RWPE2 (cell line): ENCODE results near the gene CTXND1.
A peak's percentile ranks its signal among the peaks of the same experiment; 100 is the strongest.

Experiments used
- ATAC-seq: fragments of 200-7000 bp; cut with Tn5 transposase; 3 replicates; pipeline ENCODE4 v1.9.1; 2021; ENCODE audit warnings: low read depth
- DNase-seq: peaks from one replicate; pipeline ENCODE4 v3.0.0-alpha.2; 2020; ENCODE audit warnings: low spot score
- H3K27ac ChIP-seq: fragments of 450-650 bp; 2 replicates; pipeline ENCODE4 v1.5.1; 2017; ENCODE audit warnings: mild to moderate bottlenecking; ENCODE audit not compliant: poor library complexity, severe bottlenecking
- H3K27me3 ChIP-seq: fragments of 250-450 bp; sonication (Bioruptor Pico); 2 replicates; pipeline ENCODE4 v1.5.1; 2021; ENCODE audit warnings: mild to moderate bottlenecking, moderate library complexity; ENCODE audit not compliant: insufficient read depth, poor library complexity, severe bottlenecking
- H3K36me3 ChIP-seq: fragments of 250-450 bp; sonication (Bioruptor Pico); 2 replicates; pipeline ENCODE4 v1.5.1; 2020; ENCODE audit warnings: low read depth, mild to moderate bottlenecking, moderate library complexity
- H3K4me1 ChIP-seq: fragments of 250-450 bp; sonication (Bioruptor Pico); 2 replicates; pipeline ENCODE4 v1.5.1; 2021; ENCODE audit warnings: mild to moderate bottlenecking, moderate library complexity; ENCODE audit not compliant: insufficient read depth, poor library complexity, severe bottlenecking
- H3K4me3 ChIP-seq: fragments of 250-450 bp; sonication (Bioruptor Pico); 2 replicates; pipeline ENCODE4 v1.5.1; 2021; ENCODE audit warnings: mild to moderate bottlenecking, moderate library complexity; ENCODE audit not compliant: severe bottlenecking
- H3K9me3 ChIP-seq: fragments of 250-450 bp; sonication (Bioruptor Pico); 2 replicates; pipeline ENCODE4 v1.5.1; 2021; ENCODE audit warnings: mild to moderate bottlenecking, moderate library complexity; ENCODE audit not compliant: severe bottlenecking
- CTCF ChIP-seq: fragments of 450-650 bp; IDR thresholded peaks from one replicate; pipeline ENCODE4 v1.5.1; 2017; ENCODE audit warnings: mild to moderate bottlenecking, moderate library complexity; ENCODE audit not compliant: poor library complexity, severe bottlenecking

CTXND1 gene

DNA sequence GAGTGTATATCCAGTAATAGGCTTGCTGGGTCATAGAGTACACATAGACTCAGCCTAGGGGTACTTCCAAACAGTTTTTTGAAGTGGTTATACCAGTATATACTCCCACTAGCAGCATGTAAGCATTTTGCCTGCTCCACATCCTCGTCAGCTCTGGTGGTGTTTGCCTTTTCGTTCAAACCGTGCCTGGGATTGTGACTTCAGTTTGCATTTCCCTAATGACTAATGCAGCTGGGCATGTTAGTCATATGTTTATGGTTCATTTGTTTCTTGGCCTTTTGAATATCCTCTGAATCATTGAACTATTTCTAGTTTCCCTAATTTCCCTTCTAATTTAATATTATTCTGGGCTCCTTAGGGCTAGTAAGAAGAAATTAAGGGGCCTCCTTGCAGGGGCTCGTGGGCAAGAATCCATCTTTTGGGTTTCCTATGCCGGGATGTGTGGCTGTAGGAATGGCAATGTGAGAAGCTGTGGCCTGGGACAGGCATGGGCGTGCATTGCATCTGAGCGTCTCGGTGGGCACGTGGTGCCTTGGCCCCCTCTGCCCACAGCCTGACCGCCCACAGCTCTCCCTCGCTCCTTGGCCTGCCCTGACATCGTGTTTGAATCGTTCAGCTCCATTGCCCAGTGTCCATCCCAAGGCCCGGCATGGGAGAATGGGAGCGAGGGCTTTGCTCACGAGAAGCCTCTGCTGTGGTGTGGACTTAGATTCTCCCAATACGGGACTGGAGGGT is 72.8 kb downstream of the CTXND1 start:
- Histone ChIP-seq H3K36me3 (peaks cover 18% of the 10 kb centered on the region; the same call in 1 of the 2 replicates), H3K27ac (peak overlapping the region; percentile 23), H3K9me3 (no peaks in the 10 kb centered on the region), H3K4me1 (peaks cover 13% of the 10 kb centered on the region), H3K27me3 (no peaks in the 10 kb centered on the region), H3K4me3 (no peak overlapping the region)
- no peak for TF ChIP-seq CTCF
- DNase-seq, result no peak
- ATAC-seq, result peak; percentile 89

DNA sequence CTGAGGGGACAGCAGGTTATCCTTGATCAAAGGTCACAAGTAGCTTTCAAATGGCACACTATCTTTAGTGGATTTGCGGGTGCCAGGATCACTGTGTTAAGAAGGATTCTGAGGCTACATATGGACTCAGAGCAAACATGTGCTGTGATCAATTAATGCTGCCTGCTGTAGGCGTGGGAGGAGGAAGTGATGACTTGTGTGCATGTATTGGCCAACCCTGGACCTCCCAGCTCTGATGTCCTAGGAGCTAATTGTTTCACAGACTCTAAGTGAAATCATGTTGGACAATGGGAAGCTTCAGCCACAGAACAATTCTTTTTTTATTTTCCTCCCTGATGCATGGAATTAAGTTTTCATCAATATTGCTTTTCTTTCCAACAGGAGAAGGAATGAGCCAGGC is 74.9 kb downstream of the CTXND1 start:
- ATAC-seq, result no peak
- Histone ChIP-seq H3K4me3 (no peak overlapping the region), H3K27ac (no peak overlapping the region), H3K27me3 (no peaks in the 10 kb centered on the region), H3K4me1 (peaks cover 13% of the 10 kb centered on the region), H3K36me3 (peaks cover 18% of the 10 kb centered on the region; the same call in 1 of the 2 replicates), H3K9me3 (no peaks in the 10 kb centered on the region)
- no peak for DNase-seq
- TF ChIP-seq CTCF, result no peak

- no peak for TF ChIP-seq CTCF
- Histone ChIP-seq H3K4me1 (peaks cover 13% of the 10 kb centered on the region), H3K36me3 (peaks cover 15% of the 10 kb centered on the region; the same call in 1 of the 2 replicates), H3K9me3 (no peaks in the 10 kb centered on the region), H3K27ac (no peak overlapping the region), H3K4me3 (no peak overlapping the region), H3K27me3 (no peaks in the 10 kb centered on the region)
- ATAC-seq, result no peak
- no peak for DNase-seq
Observed at GRCh38 chr15:80176443-80176842, 75.6 kb downstream of the CTXND1 start.

- TF ChIP-seq CTCF, result no peak
- Histone ChIP-seq H3K9me3 (no peaks in the 10 kb centered on the region), H3K36me3 (peaks cover 9% of the 10 kb centered on the region; the same call in 1 of the 2 replicates), H3K4me3 (no peak overlapping the region), H3K27ac (no peak overlapping the region), H3K27me3 (no peaks in the 10 kb centered on the region), H3K4me1 (peaks cover 13% of the 10 kb centered on the region)
- ATAC-seq, result no peak
- no peak for DNase-seq
Observed at GRCh38 chr15:80175436-80175835, 76.6 kb downstream of the CTXND1 start.
